Muscle layer of colon (tissue), 2 donors: ENCODE data around the gene NPSR1.

Experiments used
- H3K27ac ChIP-seq: one replicate; pipeline ENCODE4 v1.7.0; 2013; ENCODE audit warnings: low read depth, mild to moderate bottlenecking, low read length, moderate library complexity
- H3K27me3 ChIP-seq, 2 donors: one replicate each; pipeline ENCODE4 v1.7.0; 2013; ENCODE audit warnings: low read length in 2 of 2, mild to moderate bottlenecking in 2 of 2; ENCODE audit not compliant: insufficient read depth in 2 of 2, control insufficient read depth in 1 of 2
- H3K36me3 ChIP-seq: one replicate; pipeline ENCODE4 v1.7.0; 2013; ENCODE audit warnings: mild to moderate bottlenecking, low read length; ENCODE audit not compliant: insufficient read depth
- H3K4me1 ChIP-seq: one replicate; pipeline ENCODE4 v1.7.0; 2013; ENCODE audit warnings: mild to moderate bottlenecking, low read length; ENCODE audit not compliant: insufficient read depth
- H3K4me3 ChIP-seq, 2 donors: one replicate each; pipeline ENCODE4 v1.7.0; 2013; ENCODE audit warnings: low read length in 2 of 2, low read depth in 1 of 2, mild to moderate bottlenecking in 1 of 2, moderate library complexity in 1 of 2
- H3K9ac ChIP-seq: one replicate; pipeline ENCODE4 v1.7.0; 2013; ENCODE audit warnings: low read length
- H3K9me3 ChIP-seq: one replicate; pipeline ENCODE4 v1.7.0; 2013; ENCODE audit warnings: mild to moderate bottlenecking, low read length
- donor health status: abdominal sarcoma.
- donor health status: Adenocarcinoma of cecum.

Gene NPSR1

GRCh38 chr7:34839645-34840044 lies 181.6 kb downstream of the NPSR1 start:
- Histone ChIP-seq H3K36me3 (no peaks in the 10 kb centered on the region), H3K9me3 (no peaks in the 10 kb centered on the region), H3K4me3 (no peak overlapping the region), H3K27ac (no peak overlapping the region), H3K4me1 (no peaks in the 10 kb centered on the region), H3K27me3 (no peaks in the 10 kb centered on the region), H3K9ac (no peak overlapping the region)

GRCh38 chr7:34840176-34840785 lies 182.3 kb downstream of the NPSR1 start:
- H3K9me3 ChIP-seq = no peaks in the 10 kb centered on the region
- no peaks in the 10 kb centered on the region for H3K36me3 ChIP-seq
- no peak overlapping the region for H3K9ac ChIP-seq
- no peaks in the 10 kb centered on the region for H3K27me3 ChIP-seq
- no peaks in the 10 kb centered on the region for H3K4me1 ChIP-seq
- no peak overlapping the region for H3K27ac ChIP-seq
- no peak overlapping the region for H3K4me3 ChIP-seq

- no peak overlapping the region for H3K9ac ChIP-seq
- H3K27me3 ChIP-seq = no peaks in the 10 kb centered on the region
- H3K36me3 ChIP-seq = no peaks in the 10 kb centered on the region
- no peaks in the 10 kb centered on the region for H3K9me3 ChIP-seq
- H3K4me1 ChIP-seq = no peaks in the 10 kb centered on the region
- no peak overlapping the region for H3K4me3 ChIP-seq
- H3K27ac ChIP-seq = no peak overlapping the region
Measured at GRCh38 chr7:34841326-34841725, 183.3 kb downstream of the NPSR1 start.

GRCh38 chr7:34842782-34843181 lies 184.8 kb downstream of the NPSR1 start:
- no peak overlapping the region for H3K4me3 ChIP-seq
- H3K27ac ChIP-seq = no peak overlapping the region
- no peaks in the 10 kb centered on the region for H3K4me1 ChIP-seq
- no peaks in the 10 kb centered on the region for H3K36me3 ChIP-seq
- no peaks in the 10 kb centered on the region for H3K27me3 ChIP-seq
- no peak overlapping the region for H3K9ac ChIP-seq
- no peaks in the 10 kb centered on the region for H3K9me3 ChIP-seq

GRCh38 chr7:34844406-34844805 lies 186.4 kb downstream of the NPSR1 start:
- Histone ChIP-seq H3K9me3 (no peaks in the 10 kb centered on the region), H3K27ac (no peak overlapping the region), H3K4me1 (no peaks in the 10 kb centered on the region), H3K27me3 (no peaks in the 10 kb centered on the region), H3K36me3 (no peaks in the 10 kb centered on the region), H3K9ac (no peak overlapping the region), H3K4me3 (no peak overlapping the region)

GRCh38 chr7:34844936-34845665 lies 187.1 kb downstream of the NPSR1 start:
- Histone ChIP-seq H3K4me1 (no peaks in the 10 kb centered on the region), H3K27me3 (no peaks in the 10 kb centered on the region), H3K27ac (no peak overlapping the region), H3K9me3 (no peaks in the 10 kb centered on the region), H3K36me3 (no peaks in the 10 kb centered on the region), H3K4me3 (no peak overlapping the region), H3K9ac (no peak overlapping the region)

GRCh38 chr7:34845666-34846361 lies 187.8 kb downstream of the NPSR1 start:
- Histone ChIP-seq H3K27me3 (no peaks in the 10 kb centered on the region), H3K27ac (no peak overlapping the region), H3K4me3 (no peak overlapping the region), H3K4me1 (no peaks in the 10 kb centered on the region), H3K9ac (no peak overlapping the region), H3K36me3 (no peaks in the 10 kb centered on the region), H3K9me3 (no peaks in the 10 kb centered on the region)

GRCh38 chr7:34846976-34847375 lies 189.0 kb downstream of the NPSR1 start:
- Histone ChIP-seq H3K27me3 (no peaks in the 10 kb centered on the region), H3K4me1 (no peaks in the 10 kb centered on the region), H3K4me3 (no peak overlapping the region)

GRCh38 chr7:34848670-34849069 lies 190.7 kb downstream of the NPSR1 start:
- no peak overlapping the region for H3K9ac ChIP-seq

More at GRCh38 chr7:34846976-34847375, 189.0 kb downstream of the NPSR1 start:
- Histone ChIP-seq H3K9me3 (no peaks in the 10 kb centered on the region), H3K9ac (no peak overlapping the region), H3K27ac (no peak overlapping the region), H3K36me3 (no peaks in the 10 kb centered on the region)

GRCh38 chr7:34849163-34849960 lies 191.3 kb downstream of the NPSR1 start:
- H3K9me3 ChIP-seq = no peaks in the 10 kb centered on the region
- H3K27ac ChIP-seq = no peak overlapping the region
- H3K27me3 ChIP-seq = no peaks in the 10 kb centered on the region
- H3K4me1 ChIP-seq = no peaks in the 10 kb centered on the region
- no peak overlapping the region for H3K4me3 ChIP-seq
- H3K36me3 ChIP-seq = no peaks in the 10 kb centered on the region
- no peak overlapping the region for H3K9ac ChIP-seq

More at GRCh38 chr7:34848670-34849069, 190.7 kb downstream of the NPSR1 start:
- Histone ChIP-seq H3K4me1 (no peaks in the 10 kb centered on the region), H3K27ac (no peak overlapping the region), H3K9me3 (no peaks in the 10 kb centered on the region), H3K36me3 (no peaks in the 10 kb centered on the region), H3K27me3 (no peaks in the 10 kb centered on the region), H3K4me3 (no peak overlapping the region)

- Histone ChIP-seq H3K4me1 (no peaks in the 10 kb centered on the region), H3K27ac (no peak overlapping the region), H3K9me3 (no peaks in the 10 kb centered on the region), H3K36me3 (no peaks in the 10 kb centered on the region), H3K27me3 (no peaks in the 10 kb centered on the region), H3K4me3 (no peak overlapping the region), H3K9ac (no peak overlapping the region)
Measured at GRCh38 chr7:34849986-34850385, 192.0 kb downstream of the NPSR1 start.
